GM18505 (cell line): ENCODE data around the gene AGAP2.
"Not testable (repeated sequence)": the region's sequence is repeated elsewhere in the genome, so short reads cannot be mapped to it uniquely, and the experiment has no call there.

ENCODE experiments used
- ATAC-seq: cut with Tn5 transposase; IDR thresholded peaks from one replicate; pipeline ENCODE4 v1.9.1; 2021; ENCODE audit not compliant: unreplicated experiment
- POLR2A ChIP-seq: IDR thresholded peaks from 4 replicates; pipeline ENCODE4 v1.6.1; 2011; ENCODE audit warnings: borderline replicate concordance; ENCODE audit not compliant: insufficient read depth, insufficient read length; ENCODE audit errors: extremely low read depth

AGAP2 gene

GRCh38 chr12:57724003-57724935 is 14.3 kb downstream of the AGAP2 start:
- ATAC-seq = no peak
- no peak for TF ChIP-seq POLR2A

DNA sequence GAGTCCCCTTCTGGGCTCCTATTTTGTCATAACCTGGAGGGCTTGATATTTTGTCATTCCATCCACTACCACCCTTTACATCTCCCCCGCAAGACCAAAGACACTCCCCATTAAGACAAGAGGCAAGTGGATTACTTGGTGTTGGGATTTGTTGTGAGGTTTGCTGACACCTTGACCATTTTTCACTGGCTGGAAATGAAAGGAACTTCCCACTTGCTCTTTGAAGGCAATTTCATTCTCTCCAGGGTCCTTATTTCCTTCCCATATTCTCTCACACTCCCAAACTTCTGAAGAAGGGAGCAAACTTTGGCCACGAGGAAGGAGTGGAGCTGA is 14.9 kb downstream of the AGAP2 start:
- ATAC-seq = no peak
- TF ChIP-seq POLR2A = no peak

DNA sequence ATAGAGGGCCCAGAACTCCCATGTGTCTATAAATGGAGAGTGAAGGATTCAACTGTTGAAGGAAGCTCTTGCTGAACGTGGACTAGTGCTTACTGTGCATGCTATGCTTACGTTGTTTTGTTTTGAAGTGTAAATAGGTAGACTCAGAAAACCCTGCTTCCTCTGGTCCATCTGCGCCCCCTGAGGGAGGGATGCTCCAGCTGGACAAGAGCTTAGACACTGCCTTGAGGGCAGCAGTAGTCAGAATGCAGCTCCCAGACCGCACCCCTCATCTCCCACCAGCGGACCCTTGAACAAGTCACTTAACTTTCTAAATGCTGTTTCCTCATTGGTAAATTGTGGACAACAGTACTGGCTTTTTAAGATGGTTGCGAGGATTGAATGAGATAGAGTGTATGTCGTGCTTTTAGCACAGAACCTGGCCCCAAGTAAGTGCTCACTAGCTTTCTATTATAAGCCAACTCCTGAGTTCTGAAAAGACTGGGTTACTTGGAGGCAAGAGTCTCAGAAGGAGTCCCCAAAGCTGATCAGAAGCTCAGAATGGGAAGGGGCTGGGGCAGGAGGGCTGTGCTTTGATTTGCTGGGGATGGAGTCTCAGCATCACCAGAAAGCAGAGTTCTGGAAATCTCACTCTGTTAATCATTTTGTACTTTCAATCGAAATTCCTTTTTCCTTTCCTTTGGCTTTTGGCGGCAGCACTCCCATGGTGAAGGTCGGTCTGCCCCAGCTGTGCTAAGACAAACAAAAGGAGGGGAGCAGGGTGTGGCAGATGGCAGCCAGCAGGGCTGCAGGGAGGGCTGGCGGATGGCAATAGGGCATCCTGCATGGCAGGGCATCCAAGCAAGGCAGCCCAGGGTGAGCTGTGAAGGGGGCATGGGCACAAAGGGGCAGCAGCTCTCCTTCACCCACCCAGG is 15.6 kb downstream of the AGAP2 start:
- ATAC-seq = no peak
- no peak for TF ChIP-seq POLR2A

GRCh38 chr12:57721846-57722608 is 16.5 kb downstream of the AGAP2 start:
- ATAC-seq = not testable (repeated sequence)

DNA sequence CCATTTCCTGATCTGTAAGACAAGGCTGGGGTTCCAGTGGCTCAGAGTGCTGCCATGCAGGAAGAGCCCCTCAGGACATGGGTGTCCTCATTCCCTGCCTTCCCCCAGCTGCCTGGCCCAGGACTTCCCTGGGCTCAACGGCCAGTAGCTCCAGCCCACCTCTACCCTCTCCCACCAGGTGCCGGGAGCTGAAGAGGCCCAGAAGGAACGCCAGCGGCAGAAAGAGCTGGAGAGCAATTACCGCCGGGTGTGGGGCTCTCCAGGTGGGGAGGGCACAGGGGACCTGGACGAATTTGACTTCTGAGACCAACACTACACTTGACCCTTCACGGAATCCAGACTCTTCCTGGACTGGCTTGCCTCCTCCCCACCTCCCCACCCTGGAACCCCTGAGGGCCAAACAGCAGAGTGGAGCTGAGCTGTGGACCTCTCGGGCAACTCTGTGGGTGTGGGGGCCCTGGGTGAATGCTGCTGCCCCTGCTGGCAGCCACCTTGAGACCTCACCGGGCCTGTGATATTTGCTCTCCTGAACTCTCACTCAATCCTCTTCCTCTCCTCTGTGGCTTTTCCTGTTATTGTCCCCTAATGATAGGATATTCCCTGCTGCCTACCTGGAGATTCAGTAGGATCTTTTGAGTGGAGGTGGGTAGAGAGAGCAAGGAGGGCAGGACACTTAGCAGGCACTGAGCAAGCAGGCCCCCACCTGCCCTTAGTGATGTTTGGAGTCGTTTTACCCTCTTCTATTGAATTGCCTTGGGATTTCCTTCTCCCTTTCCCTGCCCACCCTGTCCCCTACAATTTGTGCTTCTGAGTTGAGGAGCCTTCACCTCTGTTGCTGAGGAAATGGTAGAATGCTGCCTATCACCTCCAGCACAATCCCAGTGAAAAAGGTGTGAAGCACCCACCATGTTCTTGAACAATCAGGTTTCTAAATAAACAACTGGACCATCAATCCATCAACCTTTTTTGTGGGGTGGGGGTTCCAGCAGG is 17.6 kb downstream of the AGAP2 start:
- ATAC-seq = no peak
- no peak for TF ChIP-seq POLR2A

DNA sequence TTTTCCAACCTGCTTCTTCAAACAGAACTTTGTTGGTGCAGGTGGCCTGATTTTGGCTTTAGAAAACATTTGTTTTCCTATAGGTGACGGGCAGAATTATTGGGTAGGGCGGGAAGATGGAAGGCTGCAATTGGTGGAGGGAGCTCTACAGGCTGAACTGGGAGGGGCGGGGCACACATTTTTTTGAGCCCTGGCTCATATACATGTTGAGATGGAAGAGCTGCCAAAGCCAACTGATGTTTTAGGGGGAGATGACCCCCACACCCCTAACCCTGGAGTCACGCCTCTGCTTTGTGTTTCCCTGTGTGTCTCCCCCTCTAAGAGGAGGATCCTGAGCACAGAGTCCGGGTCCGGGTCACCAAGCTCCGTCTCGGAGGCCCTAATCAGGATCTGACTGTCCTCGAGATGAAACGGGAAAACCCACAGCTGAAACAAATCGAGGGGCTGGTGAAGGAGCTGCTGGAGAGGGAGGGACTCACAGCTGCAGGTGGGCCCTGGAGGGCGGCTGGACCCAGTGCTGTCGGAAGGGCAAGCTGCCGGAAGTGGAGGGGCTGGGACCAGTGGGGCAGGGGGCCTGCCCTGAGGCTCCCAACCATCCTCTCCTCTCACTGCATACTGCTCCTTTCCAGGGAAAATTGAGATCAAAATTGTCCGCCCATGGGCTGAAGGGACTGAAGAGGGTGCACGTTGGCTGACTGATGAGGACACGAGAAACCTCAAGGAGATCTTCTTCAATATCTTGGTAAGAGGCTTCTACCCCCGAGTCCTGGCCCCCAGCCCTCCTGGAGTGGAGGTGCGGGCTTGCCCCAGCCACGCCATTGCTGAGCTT is 18.6 kb downstream of the AGAP2 start:
- no peak for TF ChIP-seq POLR2A
- no peak for ATAC-seq

DNA sequence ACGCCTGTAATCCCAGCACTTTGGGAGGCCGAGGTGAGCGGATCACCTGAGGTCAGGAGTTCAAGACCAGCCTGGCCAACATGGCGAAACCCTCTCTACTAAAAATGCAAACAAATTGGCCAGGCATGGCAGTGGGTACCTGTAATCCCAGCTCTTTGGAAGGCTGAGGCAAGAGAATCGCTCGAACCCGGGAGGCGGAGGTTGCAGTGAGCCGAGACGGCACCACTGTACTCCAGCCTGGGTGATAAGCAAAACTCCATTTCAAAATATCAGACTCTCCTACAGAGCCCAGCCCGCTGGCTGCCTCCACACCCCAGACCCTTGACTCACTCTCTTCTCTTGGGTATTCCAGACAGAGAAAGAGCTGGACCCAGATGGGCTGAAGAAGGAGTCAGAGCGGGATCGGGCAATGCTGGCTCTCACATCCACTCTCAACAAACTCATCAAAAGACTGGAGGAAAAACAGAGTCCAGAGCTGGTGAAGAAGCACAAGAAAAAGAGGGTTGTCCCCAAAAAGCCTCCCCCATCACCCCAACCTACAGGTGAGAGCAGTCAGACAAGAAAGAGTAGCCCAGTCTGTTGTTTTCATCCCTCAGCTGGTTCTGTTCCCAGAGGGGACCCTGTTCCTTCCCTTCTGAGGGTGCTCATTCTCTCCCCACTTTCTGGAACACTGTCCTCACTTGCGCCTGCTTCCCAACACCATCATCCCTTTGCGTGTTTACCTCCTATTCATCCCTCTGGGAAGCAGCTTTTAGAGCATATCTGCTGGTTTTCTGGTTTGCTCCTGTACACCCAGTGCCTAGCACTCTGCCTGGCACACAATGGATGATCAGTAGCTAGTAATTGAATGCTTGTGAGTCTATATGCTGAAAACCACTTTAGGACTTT is 19.7 kb downstream of the AGAP2 start:
- no peak for ATAC-seq
- no peak for TF ChIP-seq POLR2A

- ATAC-seq = no peak
- TF ChIP-seq POLR2A = no peak
Measured at GRCh38 chr12:57717846-57718640, 20.5 kb downstream of the AGAP2 start.

GRCh38 chr12:57717131-57717530 is 21.4 kb downstream of the AGAP2 start:
- no peak for TF ChIP-seq POLR2A
- ATAC-seq = no peak

GRCh38 chr12:57716305-57716704 is 22.2 kb downstream of the AGAP2 start:
- no peak for ATAC-seq
- no peak for TF ChIP-seq POLR2A
